NB4 (cell line): ENCODE data around the gene UTS2R.
A peak's percentile ranks its signal among the peaks of the same experiment; 100 is the strongest.
"Not testable (repeated sequence)": the region's sequence is repeated elsewhere in the genome, so short reads cannot be mapped to it uniquely, and the experiment has no call there.

Experiments
- DNase-seq: peaks from one replicate; pipeline ENCODE4 v3.0.0; 2010; ENCODE audit warnings: low read depth
- H3K4me3 ChIP-seq: one replicate; pipeline ENCODE4 v1.5.1; 2011; ENCODE audit warnings: mild to moderate bottlenecking, low read depth, low read length, moderate library complexity
- CTCF ChIP-seq: IDR thresholded peaks from one replicate; pipeline ENCODE4 v1.5.1; 2012; ENCODE audit warnings: low read depth, low read length
- MAX ChIP-seq: IDR thresholded peaks from 2 replicates; pipeline ENCODE4 v1.6.1; 2011; ENCODE audit warnings: low read depth, low read length
- MYC ChIP-seq: IDR thresholded peaks from 2 replicates; pipeline ENCODE4 v1.6.1; 2011; ENCODE audit warnings: low read depth, low read length
- POLR2A ChIP-seq: IDR thresholded peaks from 2 replicates; pipeline ENCODE4 v1.6.1; 2011; ENCODE audit warnings: mild to moderate bottlenecking; ENCODE audit not compliant: insufficient read length; ENCODE audit errors: extremely low read depth

The UTS2R gene

GRCh38 chr17:82367724-82368524 is 3.6 kb upstream of the UTS2R start:
- peak; percentile 82 for DNase-seq
- TF ChIP-seq CTCF (no peak), POLR2A (peak; percentile 78)

GRCh38 chr17:82369211-82369610 is 2.4 kb upstream of the UTS2R start:
- no peak for TF ChIP-seq POLR2A
- DNase-seq: no peak
- H3K4me3 ChIP-seq: no peak overlapping the region

More at GRCh38 chr17:82367724-82368524, 3.6 kb upstream of the UTS2R start:
- H3K4me3 ChIP-seq: no peak overlapping the region

- DNase-seq: no peak
- TF ChIP-seq MYC (no peak), CTCF (no peak), POLR2A (no peak)
- no peak overlapping the region for H3K4me3 ChIP-seq
These were observed 863 bp upstream of the UTS2R start for GRCh38 chr17:82370471-82371332.

- no peak for TF ChIP-seq MYC
- no peak for TF ChIP-seq CTCF
- TF ChIP-seq MAX: no peak
- H3K4me3 ChIP-seq: no peak overlapping the region
- DNase-seq: no peak
These were observed 895 bp downstream of the UTS2R start for GRCh38 chr17:82372249-82373071.

GRCh38 chr17:82373072-82373452 is 1.5 kb downstream of the UTS2R start:
- H3K4me3 ChIP-seq: not testable (repeated sequence)

GRCh38 chr17:82373731-82374625 is 2.4 kb downstream of the UTS2R start:
- no peak for DNase-seq
- TF ChIP-seq MYC (no peak), CTCF (no peak), MAX (no peak), POLR2A (no peak)
- H3K4me3 ChIP-seq: no peak overlapping the region

More at GRCh38 chr17:82373072-82373452, 1.5 kb downstream of the UTS2R start:
- DNase-seq: not testable (repeated sequence)
